Esophagus muscularis mucosa (tissue), 4 donors: ENCODE results near the gene RNF213.

Experiments used
- CTCF ChIP-seq, 3 experiments: fragments of 200-600 bp in 2 of 3; fragments of 450-650 bp in 1 of 3; sonication (generic) in 2 of 3; IDR thresholded peaks; one replicate each; pipeline ENCODE4 v1.5.1; 2017 to 2019; ENCODE audit warnings: antibody characterized with exemption in 3 of 3, mild to moderate bottlenecking in 2 of 3, moderate library complexity in 1 of 3
- EP300 ChIP-seq: sonication (generic); formaldehyde crosslinking; IDR thresholded peaks from one replicate; pipeline ENCODE4 v1.6.1; 2017; ENCODE audit warnings: antibody characterized with exemption
- POLR2A ChIP-seq: fragments of 450-650 bp; IDR thresholded peaks from one replicate; pipeline ENCODE4 v1.6.1; 2017; ENCODE audit warnings: antibody characterized with exemption, moderate library complexity, mild to moderate bottlenecking, low read depth

GRCh38 chr17:80294210-80294609 is 33.6 kb downstream of the RNF213 start:
- TF ChIP-seq CTCF (IDR thresholded peaks at IDR 0.05) = no peak
- TF ChIP-seq EP300 = no peak
- TF ChIP-seq POLR2A = no peak
